Heart right ventricle (tissue), 16 donors: ENCODE data around the gene BIRC7. TPM values are rescaled to one million over a fixed set of nuclear protein-coding genes. Genes with fewer than 3 reads are reported as not detected.

ENCODE experiments used
- ATAC-seq, 8 donors: fragments of 200-7000 bp; cut with Tn5 transposase; one replicate each; pipeline ENCODE4 v1.9.1; 2020; ENCODE audit warnings: mild to moderate bottlenecking in 8 of 8, moderate library complexity in 8 of 8, moderate number of reproducible peaks in 1 of 8
- DNase-seq, 2 donors: peaks; one replicate each; pipeline ENCODE4 v3.0.0-alpha.2; 2020
- H3K27ac ChIP-seq, 10 donors: fragments of 200-600 bp; sonication (generic) in 2 of 10; one replicate each; pipeline versions ENCODE4 v1.5.0 to v1.8.0; 2020 to 2022; ENCODE audit warnings: mild to moderate bottlenecking in 3 of 10
- H3K27me3 ChIP-seq, 7 donors: fragments of 200-600 bp; one replicate each; pipeline ENCODE4 v1.8.0; 2021 to 2022; ENCODE audit warnings: mild to moderate bottlenecking in 2 of 7
- H3K36me3 ChIP-seq, 9 donors: fragments of 200-600 bp; sonication (generic) in 1 of 9; one replicate each; pipeline versions ENCODE4 v1.5.0 to v1.8.0; 2020 to 2022; ENCODE audit warnings: mild to moderate bottlenecking in 2 of 9
- H3K4me1 ChIP-seq, 9 donors: fragments of 200-600 bp; sonication (generic) in 1 of 9; one replicate each; pipeline versions ENCODE4 v1.5.0 to v1.8.0; 2020 to 2022; ENCODE audit warnings: mild to moderate bottlenecking in 4 of 9
- H3K4me3 ChIP-seq, 10 donors: fragments of 200-600 bp; sonication (generic) in 2 of 10; one replicate each; pipeline versions ENCODE4 v1.5.0 to v1.8.0; 2020 to 2022; ENCODE audit warnings: mild to moderate bottlenecking in 7 of 10, moderate library complexity in 2 of 10
- H3K9me3 ChIP-seq, 11 donors: fragments of 200-600 bp in 10 of 11; sonication (generic) in 2 of 11; one replicate each; pipeline versions ENCODE4 v1.5.0 to v1.8.0; 2013 to 2022; ENCODE audit warnings: mild to moderate bottlenecking in 2 of 11, control low read depth in 1 of 11, moderate library complexity in 1 of 11
- WGBS, 2 donors: extraction: QIAGEN DNeasy Blood & Tissue Kit; methylation state at CpG; one replicate each; pipeline ENCODE4 v1.1.7; 2013; ENCODE audit warnings: inconsistent platforms in 1 of 2; 5-methylcytosine and 5-hydroxymethylcytosine counted together
- intact Hi-C, 10 donors: fragments of 100-400 bp; cut with DNase I; formaldehyde crosslinking; loops; one replicate each; pipeline versions ENCODE4 v1.11.1 to v1.14.2; 2022
- polyA plus RNA-seq, 2 donors: library from polyadenylated mRNA; stranded (reverse); fragments of 200-250 nt; gene quantifications; one replicate each; pipeline ENCODE4 v1.2.3, GENCODE V29; 2013
- total RNA-seq, 10 donors: library from RNA; stranded (reverse); fragmentation: NEBNext Ultra II Directional in 3 of 10; extraction: Animal tissue kit (Norgen Biotek cat#: 25700) in 3 of 10; gene quantifications; one replicate each; pipeline versions ENCODE4 v1.2.1 to v1.2.4, GENCODE V29; 2021 to 2023
- TF ChIP-seq, protein P1 (sequence below), 9 donors: fragments of 200-600 bp; sonication (generic) in 2 of 9; IDR thresholded peaks; one replicate each; pipeline versions ENCODE4 v1.5.0 to v1.8.0; 2021 to 2022; ENCODE audit warnings: antibody characterized with exemption in 9 of 9, mild to moderate bottlenecking in 5 of 9, moderate library complexity in 1 of 9
- donor health status: Arrhythmogenic right ventricular cardiomyopathy.
- donor health status: ischemic (EF 13 %, LVEDD 7.1; RV severe dilation, severe dysfunction).
- donor health status: healthy with polysubstance abuse.
- donor health status: DM: no; HTN: yes; CAD: no.
- donor health status: DM: no; HTN: no; CAD: no.
- donor health status: ischemic (EF 25% LVEDD 6.9; RV normal size, moderate dysfunction).
- donor health status: ischemic (EF 25% LVEDD 5.7; RV mildly dilated, moderate dysfunction).
- donor health status: healthy.
- donor health status: DM: yes; HTN: yes; CAD: no.
- donor health status: Ischemic cardiomyopathy.
- donor health status: ischemic (EF 35%, LVEDD 5.7; RV mildly dilated, moderate dysfunction).
- donor health status: nonischemic (EF 11% LVEDD 7.7; RV severe dilation, severe dysfunction).
- donor health status: DM: yes; HTN: yes; CAD: no.
- donor health status: PGD.
- donor health status: ischemic (EF 29% LVEDD 5.4; RV normal size, mild dysfunction).
- donor health status: nonischemic (EF 23%, LVEDD 6.1; RV moderate dilation, normal function).

The BIRC7 gene
- total and polyA plus RNA-seq, 12 donors: 0.21 to 2.1 (median 0.37) TPM; not detected in 7

DNA sequence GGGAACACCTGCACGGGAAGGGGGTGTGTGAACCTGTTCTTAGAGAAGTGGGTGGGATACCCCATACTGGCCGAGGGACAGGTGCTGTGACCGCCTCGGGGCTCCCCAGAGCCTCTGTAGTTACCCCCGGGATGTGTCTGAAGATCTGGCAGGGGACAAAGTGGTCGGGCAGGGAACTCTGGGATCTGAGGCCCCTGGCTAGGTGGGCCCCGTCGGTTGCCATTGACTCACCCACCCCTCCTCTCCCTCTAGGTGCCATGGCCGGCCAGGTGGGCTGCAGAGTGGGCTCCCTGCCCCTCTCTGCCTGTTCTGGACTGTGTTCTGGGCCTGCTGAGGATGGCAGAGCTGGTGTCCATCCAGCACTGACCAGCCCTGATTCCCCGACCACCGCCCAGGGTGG is 4.3 kb downstream of the BIRC7 start:
- no peak for DNase-seq
- ATAC-seq: no peak
- H3K27me3 ChIP-seq: peaks cover 0 to 50% (median 18%) of the 10 kb centered on the region in 7 donors

DNA sequence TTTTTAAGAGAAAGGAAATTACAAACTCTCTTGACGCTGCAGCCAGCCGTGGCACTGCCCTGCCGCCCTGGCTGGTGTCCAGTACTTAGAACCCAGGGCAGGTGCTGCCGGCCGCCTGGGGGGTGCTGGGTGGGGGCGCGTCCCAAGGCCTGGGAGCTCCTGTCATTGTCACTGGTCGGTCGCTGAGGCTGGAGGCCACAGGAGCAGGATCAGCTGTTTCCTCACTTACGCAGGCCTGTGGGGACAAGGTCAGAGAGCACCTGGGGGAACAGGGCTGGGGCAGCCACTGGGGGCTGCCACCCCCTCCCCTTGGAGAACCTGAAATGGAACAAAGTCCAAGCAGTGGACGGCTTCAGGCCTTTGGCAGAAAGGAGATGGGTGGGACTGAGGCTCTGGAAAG is 5.6 kb downstream of the BIRC7 start:
- no peak for DNase-seq
- TF ChIP-seq, protein P1, sequence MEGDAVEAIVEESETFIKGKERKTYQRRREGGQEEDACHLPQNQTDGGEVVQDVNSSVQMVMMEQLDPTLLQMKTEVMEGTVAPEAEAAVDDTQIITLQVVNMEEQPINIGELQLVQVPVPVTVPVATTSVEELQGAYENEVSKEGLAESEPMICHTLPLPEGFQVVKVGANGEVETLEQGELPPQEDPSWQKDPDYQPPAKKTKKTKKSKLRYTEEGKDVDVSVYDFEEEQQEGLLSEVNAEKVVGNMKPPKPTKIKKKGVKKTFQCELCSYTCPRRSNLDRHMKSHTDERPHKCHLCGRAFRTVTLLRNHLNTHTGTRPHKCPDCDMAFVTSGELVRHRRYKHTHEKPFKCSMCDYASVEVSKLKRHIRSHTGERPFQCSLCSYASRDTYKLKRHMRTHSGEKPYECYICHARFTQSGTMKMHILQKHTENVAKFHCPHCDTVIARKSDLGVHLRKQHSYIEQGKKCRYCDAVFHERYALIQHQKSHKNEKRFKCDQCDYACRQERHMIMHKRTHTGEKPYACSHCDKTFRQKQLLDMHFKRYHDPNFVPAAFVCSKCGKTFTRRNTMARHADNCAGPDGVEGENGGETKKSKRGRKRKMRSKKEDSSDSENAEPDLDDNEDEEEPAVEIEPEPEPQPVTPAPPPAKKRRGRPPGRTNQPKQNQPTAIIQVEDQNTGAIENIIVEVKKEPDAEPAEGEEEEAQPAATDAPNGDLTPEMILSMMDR (IDR thresholded peaks at IDR 0.05): no peak
- H3K27ac ChIP-seq: no peak overlapping the region
- ATAC-seq: no peak
- H3K4me3 ChIP-seq: no peak overlapping the region
- H3K36me3 ChIP-seq: no peaks in the 10 kb centered on the region
- no peaks in the 10 kb centered on the region for H3K4me1 ChIP-seq
- no peaks in the 10 kb centered on the region for H3K9me3 ChIP-seq
- intact Hi-C loops: no loop called here
- H3K27me3 ChIP-seq: peaks cover 0 to 54% (median 20%) of the 10 kb centered on the region in 7 donors
- WGBS, 2 donors: 46 to 50% methylated on average over 11 of the region's 11 CpGs

More for the DNA sequence above, 4.3 kb downstream of the BIRC7 start:
- no peaks in the 10 kb centered on the region for H3K36me3 ChIP-seq
- no peak overlapping the region for H3K27ac ChIP-seq
- no peaks in the 10 kb centered on the region for H3K9me3 ChIP-seq
- TF ChIP-seq, protein P1 (IDR thresholded peaks at IDR 0.05): no peak
- no peak overlapping the region for H3K4me3 ChIP-seq
- WGBS, 2 donors: 87 to 89% methylated on average over 11 of the region's 11 CpGs
- no peaks in the 10 kb centered on the region for H3K4me1 ChIP-seq
- intact Hi-C loops: no loop called here

DNA sequence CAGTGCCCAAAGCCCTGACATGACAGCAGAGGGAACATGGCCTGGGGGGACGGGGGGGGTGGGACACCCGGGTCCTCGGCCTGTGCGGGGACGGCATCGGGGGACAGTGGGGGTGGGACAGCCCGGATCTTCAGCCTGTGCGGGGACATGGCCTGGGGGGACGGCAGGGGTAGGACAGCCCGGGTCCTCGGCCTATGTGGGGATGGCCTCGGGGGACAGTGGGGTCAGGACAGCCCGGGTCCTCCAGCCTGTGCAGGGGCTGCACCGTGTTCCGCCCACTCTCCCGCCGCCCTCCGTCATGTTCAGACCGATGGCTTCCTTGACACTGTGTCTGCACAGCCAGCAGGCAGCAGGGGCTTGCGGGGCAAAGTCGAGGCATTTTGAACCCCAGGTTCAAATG is 7.0 kb downstream of the BIRC7 start:
- no peaks in the 10 kb centered on the region for H3K36me3 ChIP-seq
- DNase-seq: no peak
- H3K9me3 ChIP-seq: no peaks in the 10 kb centered on the region
- no peaks in the 10 kb centered on the region for H3K4me1 ChIP-seq
- 88 to 94% methylated on average over 15 to 21 of the region's 21 CpGs for WGBS, 2 donors
- H3K27ac ChIP-seq: no peak overlapping the region
- intact Hi-C loops: no loop called here
- TF ChIP-seq, protein P1 (IDR thresholded peaks at IDR 0.05): no peak
- no peak overlapping the region for H3K4me3 ChIP-seq
- no peak for ATAC-seq
- H3K27me3 ChIP-seq: peaks cover 7 to 56% (median 28%) of the 10 kb centered on the region in 7 donors

DNA sequence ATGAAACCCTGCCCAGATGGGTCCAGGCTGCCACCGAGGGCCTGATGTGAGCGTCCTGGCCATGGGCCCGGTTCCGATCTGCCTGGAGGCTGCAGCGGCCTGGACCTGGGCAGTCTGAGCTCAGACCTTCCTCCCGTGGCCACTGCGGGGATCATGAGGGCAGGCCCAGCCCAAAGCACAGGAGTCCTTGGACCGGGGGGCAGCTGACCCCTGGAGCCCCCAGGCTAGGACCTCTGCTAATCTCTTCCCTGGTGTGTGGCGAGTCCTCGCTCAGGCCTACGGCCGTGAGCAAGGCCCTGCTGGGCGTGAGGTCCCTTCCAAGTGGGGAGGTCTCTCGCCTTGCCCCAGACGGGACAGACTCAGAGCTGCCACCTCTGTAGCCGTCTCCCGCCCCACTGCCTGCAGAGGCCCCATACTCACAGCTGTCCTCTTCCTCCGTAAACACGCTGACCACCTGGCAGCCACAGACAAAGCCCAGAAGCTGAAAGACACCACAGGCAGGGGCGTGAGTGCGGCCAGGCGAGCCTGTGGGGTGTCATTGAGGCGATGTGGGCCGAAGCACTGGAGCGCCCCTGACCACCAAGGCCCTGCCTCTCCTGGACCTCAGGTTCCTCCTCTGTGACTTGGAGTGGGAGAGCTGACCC is 8.0 kb downstream of the BIRC7 start:
- Histone ChIP-seq H3K9me3 (no peaks in the 10 kb centered on the region), H3K36me3 (no peaks in the 10 kb centered on the region), H3K27me3 (peaks cover 10 to 61% (median 38%) of the 10 kb centered on the region in 7 donors), H3K4me3 (no peak overlapping the region), H3K27ac (no peak overlapping the region), H3K4me1 (no peaks in the 10 kb centered on the region)
- WGBS, 2 donors: 79 to 82% methylated on average over 25 of the region's 25 CpGs
- intact Hi-C loops: no loop called here
- DNase-seq (no peak), ATAC-seq (no peak)
- TF ChIP-seq, protein P1 (IDR thresholded peaks at IDR 0.05): no peak
